Hippocampal formation (tissue), 2 donors: ENCODE measurements around the gene CDHR3.
"Not testable (repeated sequence)": the region's sequence is repeated elsewhere in the genome, so short reads cannot be mapped to it uniquely, and the experiment has no call there.

Experiments used
- DNase-seq, 2 donors: peaks; one replicate each; lab custom pipeline; 2025; lab: John Stamatoyannopoulos, UW

Gene CDHR3, protein sequence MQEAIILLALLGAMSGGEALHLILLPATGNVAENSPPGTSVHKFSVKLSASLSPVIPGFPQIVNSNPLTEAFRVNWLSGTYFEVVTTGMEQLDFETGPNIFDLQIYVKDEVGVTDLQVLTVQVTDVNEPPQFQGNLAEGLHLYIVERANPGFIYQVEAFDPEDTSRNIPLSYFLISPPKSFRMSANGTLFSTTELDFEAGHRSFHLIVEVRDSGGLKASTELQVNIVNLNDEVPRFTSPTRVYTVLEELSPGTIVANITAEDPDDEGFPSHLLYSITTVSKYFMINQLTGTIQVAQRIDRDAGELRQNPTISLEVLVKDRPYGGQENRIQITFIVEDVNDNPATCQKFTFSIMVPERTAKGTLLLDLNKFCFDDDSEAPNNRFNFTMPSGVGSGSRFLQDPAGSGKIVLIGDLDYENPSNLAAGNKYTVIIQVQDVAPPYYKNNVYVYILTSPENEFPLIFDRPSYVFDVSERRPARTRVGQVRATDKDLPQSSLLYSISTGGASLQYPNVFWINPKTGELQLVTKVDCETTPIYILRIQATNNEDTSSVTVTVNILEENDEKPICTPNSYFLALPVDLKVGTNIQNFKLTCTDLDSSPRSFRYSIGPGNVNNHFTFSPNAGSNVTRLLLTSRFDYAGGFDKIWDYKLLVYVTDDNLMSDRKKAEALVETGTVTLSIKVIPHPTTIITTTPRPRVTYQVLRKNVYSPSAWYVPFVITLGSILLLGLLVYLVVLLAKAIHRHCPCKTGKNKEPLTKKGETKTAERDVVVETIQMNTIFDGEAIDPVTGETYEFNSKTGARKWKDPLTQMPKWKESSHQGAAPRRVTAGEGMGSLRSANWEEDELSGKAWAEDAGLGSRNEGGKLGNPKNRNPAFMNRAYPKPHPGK

GRCh38 chr7:105963038-105963667 lies at the start of gene CDHR3:
Gene CDHR3 (plus strand): TSS chr7:105963264. CDS start chr7:105963319, 55 bp downstream.
- DNase-seq: no peak

- no peak for DNase-seq
These were observed 49.1 kb upstream of the CDHR3 start for GRCh38 chr7:105913947-105914346.

- DNase-seq: no peak
These were observed 46.5 kb upstream of the CDHR3 start for GRCh38 chr7:105916603-105917002.

DNA sequence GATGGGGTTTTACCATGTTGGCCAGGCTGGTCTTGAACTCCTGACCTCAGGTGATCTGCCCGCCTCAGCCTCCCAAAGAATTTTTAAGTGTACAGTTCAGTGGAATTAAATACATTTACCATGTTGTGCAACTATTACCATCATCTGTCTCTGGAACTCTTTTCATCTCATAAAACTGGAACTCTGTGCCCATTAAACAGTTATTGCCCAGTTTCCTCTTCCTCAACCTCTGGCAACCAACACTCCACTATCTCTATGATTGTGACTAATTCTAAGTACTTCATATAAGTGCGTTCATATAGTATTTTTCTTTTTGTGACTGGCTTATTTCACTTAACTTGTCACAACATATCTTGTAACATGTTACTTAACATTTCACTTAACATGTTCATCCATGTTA lies 45.4 kb upstream of the CDHR3 start:
- no peak for DNase-seq

GRCh38 chr7:105920766-105921165 lies 42.3 kb upstream of the CDHR3 start:
- no peak for DNase-seq

GRCh38 chr7:105924945-105925344 lies 38.1 kb upstream of the CDHR3 start:
- no peak for DNase-seq

DNA sequence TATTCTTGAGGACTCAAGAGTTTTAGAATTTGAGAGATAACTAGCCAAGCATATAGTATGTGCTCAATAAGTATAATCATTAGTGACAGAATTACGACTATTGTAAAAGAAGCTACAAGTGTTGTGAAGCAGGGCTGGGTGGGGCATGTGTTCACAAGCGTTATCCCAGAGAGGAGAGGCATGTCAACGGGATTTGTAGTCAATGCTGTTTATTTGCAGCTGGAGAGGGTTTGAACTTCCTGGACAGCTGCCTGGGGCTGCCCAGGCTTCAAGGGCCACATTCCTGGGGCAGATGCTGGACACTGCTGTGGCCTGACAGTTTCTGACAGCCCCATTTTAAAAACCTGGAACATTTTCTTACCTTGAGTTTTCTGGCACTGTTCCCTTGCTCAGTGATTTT lies 36.9 kb upstream of the CDHR3 start:
- no peak for DNase-seq

DNA sequence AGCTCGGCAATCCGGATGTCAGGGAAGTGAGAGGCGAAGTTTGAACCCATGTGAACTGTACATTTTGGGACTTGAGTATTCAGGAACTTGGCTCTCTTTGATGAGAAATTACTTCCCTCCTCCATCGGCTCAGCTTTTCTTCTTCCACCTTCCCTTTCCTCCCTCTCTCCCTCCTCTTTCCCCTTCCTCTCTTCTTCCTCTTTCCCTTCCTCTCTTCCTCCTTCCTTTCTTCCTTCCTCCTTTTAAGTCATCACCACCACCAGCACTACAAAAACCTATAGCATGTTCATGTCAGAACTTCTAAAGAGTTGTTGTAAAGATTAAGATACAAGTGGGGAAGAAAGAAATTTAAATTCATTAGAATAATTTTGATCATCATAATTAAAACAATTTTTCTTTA lies 31.9 kb upstream of the CDHR3 start:
- DNase-seq: no peak

DNA sequence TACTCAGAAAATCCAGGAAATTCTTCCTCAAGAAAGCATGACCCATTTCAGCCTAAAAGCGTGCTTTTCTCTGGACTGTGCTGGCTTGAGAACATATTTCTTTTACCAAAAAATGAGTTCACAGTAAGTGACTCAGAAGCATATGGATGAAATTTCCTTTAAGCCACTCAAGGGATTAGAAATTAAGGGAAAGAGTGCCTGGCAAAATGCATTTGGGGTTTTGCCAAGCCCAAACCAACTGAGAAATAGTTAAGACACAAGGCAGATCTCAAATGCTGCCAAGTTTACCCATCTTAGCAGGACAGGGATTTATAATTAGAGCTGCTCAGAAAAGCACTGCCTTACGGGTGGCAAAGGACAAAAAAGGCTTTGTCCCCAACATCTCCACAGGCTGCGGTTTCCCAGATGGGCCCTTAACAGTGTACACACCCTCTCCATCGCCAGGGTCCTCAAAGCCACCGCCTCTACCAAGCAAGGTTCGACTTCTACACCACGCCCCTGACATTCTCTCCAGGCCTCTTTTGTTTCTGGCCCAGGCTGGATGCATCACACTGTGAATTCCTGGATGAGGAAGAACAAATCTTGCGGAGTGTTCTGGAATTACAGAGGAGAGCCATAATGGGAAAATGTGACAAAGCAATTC lies 30.1 kb upstream of the CDHR3 start:
- DNase-seq: peak; percentile 0 to 29

DNA sequence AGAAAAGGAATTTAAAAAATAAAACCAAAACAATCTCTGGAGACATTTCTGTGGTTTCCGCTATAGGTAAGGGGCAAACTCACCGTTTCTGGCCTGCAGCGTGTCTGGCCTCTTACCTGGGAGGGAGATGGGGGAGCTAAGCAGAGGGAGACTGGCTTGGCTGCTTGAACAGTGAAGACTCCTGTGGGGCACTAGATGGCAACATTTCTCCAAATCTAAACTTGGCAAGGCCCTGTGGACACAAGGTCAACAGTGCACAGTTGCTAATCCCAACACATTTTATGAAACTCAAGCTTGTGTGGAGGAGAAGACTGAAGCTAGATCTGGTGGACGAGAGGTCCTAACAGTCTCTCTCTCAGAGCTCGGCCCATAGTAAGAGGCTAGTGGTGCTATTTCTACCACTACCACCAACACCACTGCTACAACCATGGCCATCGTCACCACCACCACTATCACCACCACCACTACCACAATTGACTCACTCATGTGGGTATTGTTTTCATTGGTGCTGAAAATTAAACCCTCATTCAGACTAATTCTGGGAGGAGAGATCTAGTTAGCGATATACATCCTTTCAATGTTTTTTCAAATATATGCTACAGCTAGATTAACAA lies 28.4 kb upstream of the CDHR3 start:
- DNase-seq: peak in 1 of 2 donors; percentile 1

DNA sequence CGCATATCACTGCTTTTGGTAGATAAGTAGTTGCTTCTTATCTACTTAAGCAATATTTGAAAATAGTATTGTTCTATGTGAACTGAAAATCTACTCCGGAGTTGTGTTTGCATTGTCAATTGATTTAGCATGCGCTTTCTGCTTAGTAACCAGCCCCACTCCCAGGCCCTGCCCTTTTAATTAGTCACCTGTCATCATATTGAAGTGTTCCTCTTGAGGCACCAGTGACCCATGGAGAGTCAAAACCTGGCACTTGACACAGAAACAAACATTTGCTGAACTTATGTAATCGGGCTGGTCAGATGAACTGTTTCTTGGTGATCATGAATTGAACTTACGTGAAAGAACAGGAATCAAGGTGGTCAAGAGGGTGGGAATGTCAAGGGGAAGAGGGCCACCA lies 27.8 kb upstream of the CDHR3 start:
- no peak for DNase-seq

DNA sequence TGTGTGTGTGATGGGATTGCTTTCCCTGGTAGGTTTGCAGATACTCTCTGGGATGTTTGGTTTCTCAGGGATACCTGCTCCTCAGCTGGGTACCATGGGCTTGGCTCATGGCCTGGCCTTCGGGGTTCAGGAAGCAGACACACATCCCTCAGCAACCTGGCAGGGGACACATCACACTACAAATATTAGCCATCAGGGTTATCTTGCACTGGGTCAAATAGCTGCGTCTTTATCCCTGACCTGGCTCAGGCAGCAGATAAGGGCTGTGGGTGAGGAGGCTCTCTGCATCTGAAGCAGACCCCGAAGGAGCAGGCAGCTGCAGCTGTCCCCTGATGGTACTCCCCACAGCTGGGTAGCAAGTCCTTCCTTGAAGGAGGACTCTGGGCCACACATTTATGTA lies 25.7 kb upstream of the CDHR3 start:
- DNase-seq: no peak

GRCh38 chr7:105940109-105940508 lies 23.0 kb upstream of the CDHR3 start:
- no peak for DNase-seq

DNA sequence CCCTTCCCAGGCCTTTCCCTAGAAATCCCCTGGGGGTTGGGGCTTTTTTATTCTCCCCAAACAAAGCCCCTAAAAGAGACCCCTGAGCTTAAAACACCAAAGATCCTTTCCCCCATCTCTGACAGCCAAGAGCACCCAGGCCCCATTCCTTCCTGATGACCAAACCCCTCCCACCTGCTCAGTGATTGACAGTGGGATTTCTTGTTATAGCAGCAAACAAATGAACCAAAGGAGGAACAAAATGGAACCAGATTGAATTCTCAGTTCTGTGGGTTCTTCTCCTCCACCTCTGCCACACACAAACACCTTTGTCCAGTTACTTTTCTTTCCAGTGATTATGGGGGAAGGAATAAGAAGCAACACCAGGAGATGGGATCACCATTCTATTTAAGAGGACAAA lies 21.5 kb upstream of the CDHR3 start:
- no peak for DNase-seq

DNA sequence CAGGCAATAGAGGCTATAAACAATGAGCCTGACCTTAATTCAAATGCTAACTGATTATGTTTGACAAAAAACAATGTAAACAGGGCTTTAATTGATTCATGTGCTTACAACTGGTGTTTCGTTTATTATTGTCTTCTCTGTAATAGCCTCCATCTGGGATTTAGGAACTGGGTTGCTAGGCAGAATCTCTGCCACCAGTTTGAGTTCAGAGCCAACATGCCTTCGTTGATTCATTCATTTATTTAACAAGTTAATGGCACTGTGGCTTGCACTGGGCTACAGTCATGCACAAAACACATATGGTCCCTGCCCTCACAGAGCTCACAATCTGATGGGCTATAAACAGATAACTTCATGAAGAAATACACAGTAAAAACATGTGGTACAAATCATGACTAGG lies 19.6 kb upstream of the CDHR3 start:
- no peak for DNase-seq

DNA sequence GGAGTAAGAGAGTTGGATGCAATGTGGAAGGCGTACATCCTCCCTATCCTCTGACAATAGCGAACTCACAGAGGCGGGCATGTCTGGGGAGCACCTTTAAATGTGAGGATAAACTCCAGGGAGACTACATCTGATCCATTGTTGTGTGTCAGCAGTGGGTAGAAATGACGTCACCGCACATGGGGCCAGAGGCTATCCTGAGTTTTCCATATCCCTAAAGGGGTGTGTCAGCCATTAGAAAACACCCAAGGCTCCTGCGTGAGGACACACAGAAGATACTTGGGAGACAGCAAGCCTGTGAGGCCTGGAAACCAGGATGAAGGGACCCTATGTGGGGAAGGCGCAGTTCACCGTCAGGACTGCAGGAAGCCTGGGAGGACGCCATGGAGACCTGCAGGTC lies 17.2 kb upstream of the CDHR3 start:
- no peak for DNase-seq

GRCh38 chr7:105951597-105951996 lies 11.5 kb upstream of the CDHR3 start:
- no peak for DNase-seq

GRCh38 chr7:105952917-105953595 lies 10.0 kb upstream of the CDHR3 start:
- DNase-seq: no peak

- DNase-seq: no peak
These were observed 8.4 kb upstream of the CDHR3 start for GRCh38 chr7:105954711-105955110.

GRCh38 chr7:105955651-105956466 lies 7.2 kb upstream of the CDHR3 start:
- not testable (repeated sequence) for DNase-seq
